BLaER1 treated with 17β-estradiol and CSF1 and Interleukin-3, amounts not matched to agents 10 nM and 100 nM (cell line): ENCODE measurements around the gene TEX13C.

Experiments
- H3K27ac ChIP-seq, 11 experiments: shearing (Covaris generic); formaldehyde crosslinking; 2 replicates each; pipeline ENCODE4 v1.8.1; 2022
- H3K27me3 ChIP-seq, 11 experiments: shearing (Covaris generic); formaldehyde crosslinking; 2 replicates each; pipeline ENCODE4 v1.8.1; 2022
- H3K36me3 ChIP-seq, 11 experiments: shearing (Covaris generic); formaldehyde crosslinking; 2 replicates each; pipeline ENCODE4 v1.8.1; 2022
- H3K4me1 ChIP-seq, 10 experiments: shearing (Covaris generic); formaldehyde crosslinking; 2 replicates each; pipeline ENCODE4 v1.8.1; 2022
- H3K4me2 ChIP-seq, 11 experiments: shearing (Covaris generic); formaldehyde crosslinking; 2 replicates each; pipeline ENCODE4 v1.8.1; 2022
- H3K4me3 ChIP-seq, 10 experiments: shearing (Covaris generic); formaldehyde crosslinking; 2 replicates each; pipeline ENCODE4 v1.8.1; 2022
- H3K9ac ChIP-seq, 11 experiments: shearing (Covaris generic); formaldehyde crosslinking; 2 replicates each; pipeline ENCODE4 v1.8.1; 2022
- H3K9me3 ChIP-seq, 11 experiments: shearing (Covaris generic); formaldehyde crosslinking; replicated peaks in 1 of 11; 2 replicates each; pipeline ENCODE4 v1.8.1; 2022
- H4K20me1 ChIP-seq, 11 experiments: shearing (Covaris generic); formaldehyde crosslinking; 2 replicates each; pipeline ENCODE4 v1.8.1; 2022
- Cebpa-rat ChIP-seq, 11 experiments: shearing (Covaris generic); IDR thresholded peaks; 2 replicates each; pipeline ENCODE4 v1.8.1; 2022

The TEX13C gene

GRCh38 chrX:125319646-125320521, at the start of gene TEX13C:
TSS of gene TEX13C (plus strand) at chrX:125319871. CDS start at chrX:125320120, 249 bp downstream.
- Histone ChIP-seq H4K20me1 (no peaks in the 10 kb centered on the region; a peak in 3 of 22 replicates), H3K4me2 (no peak within 1 kb of the TSS), H3K9ac (no peak within 1 kb of the TSS), H3K4me1 (peaks cover 0 to 5% (median 0%) of the 10 kb centered on the region in 10 experiments; a peak in 2 of 20 replicates), H3K27ac (no peak within 1 kb of the TSS; a peak in 1 of 22 replicates), H3K4me3 (no peak within 1 kb of the TSS), H3K27me3 (peaks cover 13 to 54% (median 46%) of the 10 kb centered on the region in 11 experiments), H3K36me3 (no peaks in the 10 kb centered on the region), H3K9me3 (peaks cover 7 to 27% (median 18%) of the 10 kb centered on the region in 11 experiments; a peak in 18 of 22 replicates)
- TF ChIP-seq Cebpa-rat (IDR thresholded peaks at IDR 0.05), result no peak

GRCh38 chrX:125287282-125287681, 32.4 kb upstream of the TEX13C start:
- no peaks in the 10 kb centered on the region for H3K4me1 ChIP-seq
- H3K4me2 ChIP-seq, result no peak overlapping the region

GRCh38 chrX:125288343-125288742, 31.3 kb upstream of the TEX13C start:
- no peaks in the 10 kb centered on the region; a peak in 1 of 22 replicates for H4K20me1 ChIP-seq
- TF ChIP-seq Cebpa-rat (IDR thresholded peaks at IDR 0.05), result no peak
- H3K4me3 ChIP-seq, result no peak overlapping the region
- H3K9me3 ChIP-seq, result no peaks in the 10 kb centered on the region
- H3K9ac ChIP-seq, result no peak overlapping the region
- no peak overlapping the region for H3K27ac ChIP-seq
- peaks cover 31 to 100% (median 92%) of the 10 kb centered on the region in 11 experiments; a peak in 20 of 22 replicates for H3K27me3 ChIP-seq
- no peaks in the 10 kb centered on the region for H3K4me1 ChIP-seq
- H3K36me3 ChIP-seq, result no peaks in the 10 kb centered on the region
- H3K4me2 ChIP-seq, result no peak overlapping the region

More at GRCh38 chrX:125287282-125287681, 32.4 kb upstream of the TEX13C start:
- TF ChIP-seq Cebpa-rat (IDR thresholded peaks at IDR 0.05), result no peak
- H3K27ac ChIP-seq, result no peak overlapping the region
- H4K20me1 ChIP-seq, result no peaks in the 10 kb centered on the region; a peak in 1 of 22 replicates
- no peak overlapping the region for H3K9ac ChIP-seq
- H3K27me3 ChIP-seq, result peaks cover 38 to 99% (median 89%) of the 10 kb centered on the region in 11 experiments; a peak in 19 of 22 replicates
- no peak overlapping the region for H3K4me3 ChIP-seq
- H3K9me3 ChIP-seq, result no peaks in the 10 kb centered on the region
- H3K36me3 ChIP-seq, result no peaks in the 10 kb centered on the region

GRCh38 chrX:125289209-125289608, 30.5 kb upstream of the TEX13C start:
- Histone ChIP-seq H3K4me1 (0 out of 20 replicates have a peak, but pooled peaks cover 0 to 2% (median 0%) of the 10 kb centered on the region in 10 experiments), H4K20me1 (no peaks in the 10 kb centered on the region; a peak in 1 of 22 replicates), H3K27ac (no peak overlapping the region), H3K27me3 (peaks cover 24 to 100% (median 92%) of the 10 kb centered on the region in 11 experiments; a peak in 20 of 22 replicates), H3K9me3 (no peaks in the 10 kb centered on the region), H3K4me2 (no peak overlapping the region), H3K36me3 (no peaks in the 10 kb centered on the region), H3K4me3 (no peak overlapping the region), H3K9ac (no peak overlapping the region)
- TF ChIP-seq Cebpa-rat (IDR thresholded peaks at IDR 0.05), result no peak

DNA sequence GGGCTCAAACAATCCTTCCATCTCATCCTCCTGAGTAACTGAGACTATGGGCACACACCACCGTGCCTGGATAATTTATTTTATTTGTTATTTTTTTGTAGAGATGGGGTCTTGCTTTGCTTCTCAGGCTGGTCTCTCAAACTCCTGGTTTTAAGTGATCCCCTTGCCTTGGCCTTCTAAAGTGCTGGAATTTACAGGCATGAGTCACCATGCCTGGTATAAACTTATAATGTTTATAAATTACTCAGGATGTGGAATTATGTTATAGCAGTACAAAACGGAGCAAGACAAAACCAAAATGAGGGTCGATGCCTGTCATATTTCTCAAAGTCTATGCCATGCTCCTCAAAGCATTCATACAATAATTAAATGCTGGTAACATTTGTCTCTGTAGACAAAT, 29.8 kb upstream of the TEX13C start:
- peaks cover 0 to 9% (median 0%) of the 10 kb centered on the region in 10 experiments; a peak in 1 of 20 replicates for H3K4me1 ChIP-seq
- no peak overlapping the region for H3K4me2 ChIP-seq
- no peak overlapping the region for H3K4me3 ChIP-seq
- no peak for TF ChIP-seq Cebpa-rat (IDR thresholded peaks at IDR 0.05)
- no peak overlapping the region for H3K9ac ChIP-seq
- no peak overlapping the region for H3K27ac ChIP-seq
- peaks cover 28 to 100% (median 92%) of the 10 kb centered on the region in 11 experiments; a peak in 20 of 22 replicates for H3K27me3 ChIP-seq
- H3K9me3 ChIP-seq, result no peaks in the 10 kb centered on the region
- no peaks in the 10 kb centered on the region for H3K36me3 ChIP-seq
- no peaks in the 10 kb centered on the region; a peak in 1 of 22 replicates for H4K20me1 ChIP-seq

- no peaks in the 10 kb centered on the region for H3K36me3 ChIP-seq
- H3K4me3 ChIP-seq, result no peak overlapping the region
- H3K4me1 ChIP-seq, result peaks cover 0 to 13% (median 0%) of the 10 kb centered on the region in 10 experiments; a peak in 1 of 20 replicates
- H3K27me3 ChIP-seq, result peaks cover 30 to 100% (median 89%) of the 10 kb centered on the region in 11 experiments; a peak in 20 of 22 replicates
- no peaks in the 10 kb centered on the region; a peak in 1 of 22 replicates for H4K20me1 ChIP-seq
- H3K9ac ChIP-seq, result no peak overlapping the region
- no peaks in the 10 kb centered on the region for H3K9me3 ChIP-seq
- no peak for TF ChIP-seq Cebpa-rat (IDR thresholded peaks at IDR 0.05)
- no peak overlapping the region for H3K4me2 ChIP-seq
- H3K27ac ChIP-seq, result no peak overlapping the region
Measured at GRCh38 chrX:125291124-125291523, 28.5 kb upstream of the TEX13C start.

- Histone ChIP-seq H3K4me1 (peaks cover 0 to 13% (median 0%) of the 10 kb centered on the region in 10 experiments; a peak in 1 of 20 replicates), H3K9me3 (no peaks in the 10 kb centered on the region), H3K27me3 (peaks cover 23 to 97% (median 80%) of the 10 kb centered on the region in 11 experiments; a peak in 21 of 22 replicates), H3K9ac (no peak overlapping the region), H4K20me1 (no peaks in the 10 kb centered on the region), H3K27ac (peak overlapping the region in 1 of 11 experiments; percentile 31; a peak in 1 of 22 replicates), H3K4me2 (no peak overlapping the region), H3K4me3 (no peak overlapping the region), H3K36me3 (no peaks in the 10 kb centered on the region)
- no peak for TF ChIP-seq Cebpa-rat (IDR thresholded peaks at IDR 0.05)
Measured at GRCh38 chrX:125293850-125294780, 25.6 kb upstream of the TEX13C start.

DNA sequence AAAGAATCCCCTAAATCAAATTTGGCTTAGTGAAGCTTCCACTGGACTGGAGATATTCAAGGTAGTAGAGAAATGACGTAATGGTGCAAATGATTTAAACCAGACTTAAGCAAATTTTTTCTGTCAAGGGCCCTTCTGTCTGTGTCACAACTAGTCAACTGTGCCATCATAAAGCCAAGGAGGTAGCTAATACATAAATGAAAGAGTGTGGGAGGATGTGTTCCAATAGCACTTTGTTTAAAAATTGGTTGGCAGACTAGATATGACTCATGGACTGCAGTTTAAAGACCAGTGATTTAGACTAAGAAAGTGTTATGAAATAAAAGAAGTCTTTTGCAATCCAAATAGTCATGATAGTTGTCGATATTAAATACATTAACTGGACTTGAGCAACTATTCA, 24.3 kb upstream of the TEX13C start:
- no peaks in the 10 kb centered on the region for H3K36me3 ChIP-seq
- peaks cover 23 to 93% (median 77%) of the 10 kb centered on the region in 11 experiments for H3K27me3 ChIP-seq
- H3K27ac ChIP-seq, result no peak overlapping the region
- H3K4me1 ChIP-seq, result peaks cover 0 to 13% (median 0%) of the 10 kb centered on the region in 10 experiments; a peak in 1 of 20 replicates
- H4K20me1 ChIP-seq, result no peaks in the 10 kb centered on the region
- no peak overlapping the region for H3K4me3 ChIP-seq
- H3K9ac ChIP-seq, result no peak overlapping the region
- no peak for TF ChIP-seq Cebpa-rat (IDR thresholded peaks at IDR 0.05)
- H3K4me2 ChIP-seq, result no peak overlapping the region
- H3K9me3 ChIP-seq, result no peaks in the 10 kb centered on the region
